Nephron progenitor cell (in vitro differentiated cells): ENCODE results near the gene RCAN1.
A peak's percentile ranks its signal among the peaks of the same experiment; 100 is the strongest.

Experiments used
- DNase-seq: peaks from one replicate; pipeline ENCODE4 v3.0.0; 2021
- H3K27ac Mint-ChIP-seq: 2 replicates; pipeline ENCODE4 v1.8.0; 2021; ENCODE audit warnings: mild to moderate bottlenecking, moderate library complexity, mixed read lengths
- H3K27me3 Mint-ChIP-seq: 2 replicates; pipeline ENCODE4 v1.8.0; 2021; ENCODE audit warnings: mild to moderate bottlenecking, low read depth, mixed read lengths; ENCODE audit not compliant: poor library complexity
- H3K36me3 Mint-ChIP-seq: 2 replicates; pipeline ENCODE4 v1.8.0; 2021; ENCODE audit warnings: low read depth, mixed read lengths
- H3K4me1 Mint-ChIP-seq: 2 replicates; pipeline ENCODE4 v1.8.0; 2021; ENCODE audit warnings: mixed read lengths
- H3K4me3 Mint-ChIP-seq: 2 replicates; pipeline ENCODE4 v1.8.0; 2021; ENCODE audit warnings: mild to moderate bottlenecking, moderate library complexity, mixed read lengths
- H3K9me3 Mint-ChIP-seq: 2 replicates; pipeline ENCODE4 v1.8.0; 2021; ENCODE audit warnings: mild to moderate bottlenecking, moderate library complexity, mixed read lengths
- TF ChIP-seq, protein P1 (sequence below): fragments of 200-600 bp; sonication (generic); IDR thresholded peaks from 2 replicates; pipeline ENCODE4 v1.5.0; 2021; ENCODE audit warnings: antibody characterized with exemption

Gene RCAN1

DNA sequence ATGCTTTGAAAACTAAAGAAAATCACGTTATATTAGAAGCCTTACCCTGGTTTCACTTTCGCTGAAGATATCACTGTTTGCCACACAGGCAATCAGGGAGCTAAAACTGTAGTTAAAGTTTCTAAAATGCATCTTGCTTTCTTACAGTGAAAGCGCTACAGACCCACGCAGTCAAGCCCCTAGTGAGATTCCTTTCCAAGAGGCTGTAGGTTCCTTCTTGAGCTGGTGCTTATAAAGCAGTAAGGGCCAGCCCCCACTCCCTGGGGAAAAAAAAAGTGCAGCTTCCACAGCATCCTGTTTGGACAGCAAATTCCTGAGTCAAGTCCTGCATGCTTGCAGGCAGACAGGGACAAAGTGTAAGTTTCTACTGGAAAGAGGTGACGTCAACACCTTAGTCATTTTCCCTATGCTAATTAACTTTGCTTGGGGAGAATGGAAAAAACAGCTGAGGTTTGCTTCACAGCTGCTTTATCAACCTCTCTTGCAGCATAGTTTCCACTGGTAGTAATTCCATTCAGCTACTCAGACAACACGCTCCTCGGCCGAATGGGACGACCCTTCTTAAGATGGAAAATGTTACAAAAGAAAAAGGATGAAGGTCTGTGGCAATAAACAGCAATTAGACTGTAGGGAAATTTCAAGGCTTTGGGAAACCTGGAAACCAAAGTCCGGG lies 88.2 kb downstream of the RCAN1 start:
- Mint-ChIP-seq H3K36me3 (peaks cover 5% of the 10 kb centered on the region), H3K27ac (peak overlapping the region; percentile 94), H3K4me1 (peaks cover 51% of the 10 kb centered on the region), H3K4me3 (peak overlapping the region; percentile 61), H3K9me3 (peaks cover 26% of the 10 kb centered on the region), H3K27me3 (peaks cover 26% of the 10 kb centered on the region)
- peak; percentile 52 for DNase-seq
- TF ChIP-seq, protein P1, sequence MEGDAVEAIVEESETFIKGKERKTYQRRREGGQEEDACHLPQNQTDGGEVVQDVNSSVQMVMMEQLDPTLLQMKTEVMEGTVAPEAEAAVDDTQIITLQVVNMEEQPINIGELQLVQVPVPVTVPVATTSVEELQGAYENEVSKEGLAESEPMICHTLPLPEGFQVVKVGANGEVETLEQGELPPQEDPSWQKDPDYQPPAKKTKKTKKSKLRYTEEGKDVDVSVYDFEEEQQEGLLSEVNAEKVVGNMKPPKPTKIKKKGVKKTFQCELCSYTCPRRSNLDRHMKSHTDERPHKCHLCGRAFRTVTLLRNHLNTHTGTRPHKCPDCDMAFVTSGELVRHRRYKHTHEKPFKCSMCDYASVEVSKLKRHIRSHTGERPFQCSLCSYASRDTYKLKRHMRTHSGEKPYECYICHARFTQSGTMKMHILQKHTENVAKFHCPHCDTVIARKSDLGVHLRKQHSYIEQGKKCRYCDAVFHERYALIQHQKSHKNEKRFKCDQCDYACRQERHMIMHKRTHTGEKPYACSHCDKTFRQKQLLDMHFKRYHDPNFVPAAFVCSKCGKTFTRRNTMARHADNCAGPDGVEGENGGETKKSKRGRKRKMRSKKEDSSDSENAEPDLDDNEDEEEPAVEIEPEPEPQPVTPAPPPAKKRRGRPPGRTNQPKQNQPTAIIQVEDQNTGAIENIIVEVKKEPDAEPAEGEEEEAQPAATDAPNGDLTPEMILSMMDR = no peak

DNA sequence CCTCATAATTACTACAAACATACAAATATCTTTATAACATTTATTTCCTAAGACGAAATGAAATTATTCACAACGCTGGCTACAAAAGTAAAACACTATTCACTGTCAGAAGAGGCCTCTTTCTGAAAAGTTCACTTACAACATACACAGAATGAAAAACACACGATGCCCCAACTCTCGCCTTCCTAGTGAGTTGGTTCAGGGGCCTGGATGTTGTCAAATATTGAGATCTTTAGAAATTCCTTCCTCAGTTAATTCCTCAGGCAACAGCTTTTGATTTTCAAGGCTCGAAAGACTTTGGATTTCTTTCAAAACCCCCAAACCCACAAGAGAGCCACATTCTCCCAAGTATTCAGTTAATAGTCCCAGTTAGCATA lies 88.7 kb downstream of the RCAN1 start:
- H3K4me1 Mint-ChIP-seq = peaks cover 52% of the 10 kb centered on the region
- TF ChIP-seq, protein P1 = no peak
- H3K27me3 Mint-ChIP-seq = peaks cover 26% of the 10 kb centered on the region
- no peak for DNase-seq
- peak overlapping the region; percentile 61 for H3K4me3 Mint-ChIP-seq
- H3K36me3 Mint-ChIP-seq = peaks cover 5% of the 10 kb centered on the region
- peak overlapping the region; percentile 94 for H3K27ac Mint-ChIP-seq
- H3K9me3 Mint-ChIP-seq = peaks cover 26% of the 10 kb centered on the region

DNA sequence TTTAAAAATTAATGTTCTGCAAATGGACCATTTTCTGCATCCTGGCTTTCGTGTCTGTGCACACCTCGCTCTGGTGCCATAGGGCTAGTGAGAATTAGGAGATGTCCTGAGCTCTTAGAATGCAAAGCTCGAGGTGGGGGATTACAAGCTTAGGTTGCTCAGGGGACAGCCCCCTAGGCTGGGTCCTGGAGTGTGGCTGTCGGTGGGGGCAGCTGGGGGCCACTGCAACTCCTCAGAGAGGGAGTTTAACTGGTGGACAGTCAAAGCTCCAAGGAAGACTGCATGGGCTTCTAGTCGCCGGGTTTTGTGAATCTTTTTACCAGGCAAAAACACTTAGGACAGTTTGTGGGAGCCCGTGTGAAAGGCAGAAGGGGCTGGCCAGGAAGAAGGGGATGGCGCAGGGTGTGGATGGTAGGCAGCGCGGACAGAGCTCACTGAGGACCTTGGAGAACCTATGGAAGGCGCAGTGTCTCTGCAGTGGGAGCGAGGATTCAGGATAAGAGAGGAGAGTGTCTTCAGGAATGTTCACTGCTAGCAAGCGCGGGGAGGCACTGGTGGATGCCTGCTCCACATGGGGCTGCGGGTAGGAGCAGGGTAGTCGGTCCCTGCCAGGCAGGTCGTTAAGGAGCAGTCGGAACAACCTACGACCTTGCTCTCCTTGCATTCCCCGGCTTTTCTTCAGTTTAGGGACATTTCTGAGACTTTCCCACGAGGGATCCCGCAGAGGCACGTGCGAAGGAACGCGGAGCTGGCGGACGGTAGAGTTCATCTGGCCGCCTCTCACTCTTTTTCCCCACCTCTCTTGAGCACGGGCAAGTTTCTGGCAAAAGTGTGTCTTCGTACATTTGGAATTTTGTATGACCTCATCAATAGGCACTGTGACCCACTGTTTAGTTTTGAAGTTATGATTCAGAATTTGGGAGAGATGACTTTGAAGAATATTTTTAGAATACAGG lies 90.0 kb downstream of the RCAN1 start:
- TF ChIP-seq, protein P1 = no peak
- DNase-seq = peak; percentile 35
- Mint-ChIP-seq H3K4me1 (peaks cover 52% of the 10 kb centered on the region), H3K9me3 (peaks cover 24% of the 10 kb centered on the region), H3K27ac (no peak overlapping the region), H3K27me3 (peaks cover 26% of the 10 kb centered on the region), H3K36me3 (peaks cover 5% of the 10 kb centered on the region), H3K4me3 (peak overlapping the region; percentile 66)

DNA sequence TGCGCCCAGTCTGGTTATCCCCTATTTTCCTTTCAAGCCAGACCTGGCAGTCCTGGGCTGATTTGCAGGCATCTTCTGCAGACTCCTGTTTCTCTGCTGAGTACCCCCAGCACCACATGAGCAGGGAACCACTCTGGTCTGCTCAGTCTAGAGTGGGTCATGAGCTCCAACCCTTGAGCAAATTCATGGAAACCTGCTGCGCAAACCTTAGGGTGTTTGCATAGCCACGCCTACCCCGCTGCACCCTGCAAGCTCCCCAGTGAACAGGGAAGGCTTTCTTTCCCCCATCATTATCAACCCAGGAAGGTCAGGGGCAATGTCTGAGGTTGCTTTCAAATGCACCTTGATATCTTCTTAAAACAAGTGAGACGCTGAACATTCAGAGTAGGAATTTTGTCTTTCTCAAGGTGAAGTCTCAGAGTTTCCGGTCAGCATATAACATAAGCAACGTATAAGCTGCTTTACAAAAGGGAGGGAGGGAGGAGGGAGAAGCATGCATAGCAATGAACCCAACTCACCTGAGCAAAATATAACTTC lies 91.8 kb downstream of the RCAN1 start:
- H3K4me1 Mint-ChIP-seq = peaks cover 52% of the 10 kb centered on the region
- no peak for DNase-seq
- H3K27me3 Mint-ChIP-seq = peaks cover 26% of the 10 kb centered on the region
- peaks cover 6% of the 10 kb centered on the region for H3K36me3 Mint-ChIP-seq
- no peak overlapping the region for H3K4me3 Mint-ChIP-seq
- no peak overlapping the region for H3K27ac Mint-ChIP-seq
- TF ChIP-seq, protein P1 = no peak
- peaks cover 6% of the 10 kb centered on the region for H3K9me3 Mint-ChIP-seq

DNA sequence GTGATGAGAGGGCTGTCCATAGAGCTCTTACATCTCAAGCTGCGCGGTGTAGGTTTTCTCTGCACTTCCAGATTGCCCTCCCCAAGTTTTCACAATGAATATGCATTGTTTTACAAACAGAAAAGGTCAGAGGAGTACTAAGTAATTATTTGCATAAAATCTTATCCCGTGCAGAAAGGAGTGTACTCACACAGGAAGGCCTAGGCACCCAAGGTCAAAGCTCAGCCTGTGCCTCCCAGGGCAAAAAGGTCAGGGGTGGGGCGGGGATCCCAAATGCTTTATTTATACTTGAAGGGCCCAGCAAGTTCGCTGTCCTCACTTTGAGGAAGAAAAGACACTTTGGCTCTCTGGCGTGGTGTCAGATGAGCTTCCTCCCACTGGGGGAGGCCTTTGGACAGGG lies 92.6 kb downstream of the RCAN1 start:
- Mint-ChIP-seq H3K9me3 (no peaks in the 10 kb centered on the region), H3K27me3 (peaks cover 26% of the 10 kb centered on the region), H3K27ac (no peak overlapping the region), H3K36me3 (peaks cover 7% of the 10 kb centered on the region), H3K4me3 (no peak overlapping the region), H3K4me1 (peaks cover 52% of the 10 kb centered on the region)
- TF ChIP-seq, protein P1 = no peak
- DNase-seq = no peak
